HG02571 (cell line): Measurements from ENCODE around the gene RAB31.
"Not testable (repeated sequence)": the region's sequence is repeated elsewhere in the genome, so short reads cannot be mapped to it uniquely, and the experiment has no call there.

Experiments
- ATAC-seq: cut with Tn5 transposase; IDR thresholded peaks from one replicate; pipeline ENCODE4 v1.9.1; 2021; ENCODE audit warnings: mild to moderate bottlenecking, moderate library complexity; ENCODE audit not compliant: unreplicated experiment

The RAB31 gene

GRCh38 chr18:9708057-9708433 lies at the start of gene RAB31:
Gene RAB31 (plus strand): TSS chr18:9708301. CDS start chr18:9708406, 105 bp downstream.
- no peak for ATAC-seq

- no peak for ATAC-seq
These were observed 48.4 kb upstream of the RAB31 start for GRCh38 chr18:9659499-9660375.

GRCh38 chr18:9661564-9661963 lies 46.5 kb upstream of the RAB31 start:
- no peak for ATAC-seq

GRCh38 chr18:9663377-9663776 lies 44.7 kb upstream of the RAB31 start:
- no peak for ATAC-seq

GRCh38 chr18:9665314-9665713 lies 42.8 kb upstream of the RAB31 start:
- no peak for ATAC-seq

GRCh38 chr18:9666548-9666947 lies 41.6 kb upstream of the RAB31 start:
- no peak for ATAC-seq

GRCh38 chr18:9669016-9669415 lies 39.1 kb upstream of the RAB31 start:
- ATAC-seq, result no peak

- no peak for ATAC-seq
These were observed 36.9 kb upstream of the RAB31 start for GRCh38 chr18:9671214-9671613.

- peak; percentile 95 for ATAC-seq
These were observed 34.5 kb upstream of the RAB31 start for GRCh38 chr18:9673296-9674251.

GRCh38 chr18:9678216-9678615 lies 29.9 kb upstream of the RAB31 start:
- not testable (repeated sequence) for ATAC-seq

- ATAC-seq, result no peak
These were observed 29.0 kb upstream of the RAB31 start for GRCh38 chr18:9679125-9679524.

GRCh38 chr18:9681217-9681616 lies 26.9 kb upstream of the RAB31 start:
- ATAC-seq, result no peak

- ATAC-seq, result no peak
These were observed 25.5 kb upstream of the RAB31 start for GRCh38 chr18:9682572-9682971.

GRCh38 chr18:9683418-9684396 lies 24.4 kb upstream of the RAB31 start:
- ATAC-seq, result no peak

GRCh38 chr18:9684881-9685614 lies 23.1 kb upstream of the RAB31 start:
- no peak for ATAC-seq

GRCh38 chr18:9685615-9685890 lies 22.5 kb upstream of the RAB31 start:
- ATAC-seq, result no peak

- no peak for ATAC-seq
These were observed 19.9 kb upstream of the RAB31 start for GRCh38 chr18:9688036-9688741.

- ATAC-seq, result no peak
These were observed 18.8 kb upstream of the RAB31 start for GRCh38 chr18:9689253-9689652.

- no peak for ATAC-seq
These were observed 17.5 kb upstream of the RAB31 start for GRCh38 chr18:9690418-9691188.
